Activated CD8-positive, alpha-beta memory T cell treated with anti-CD3 and anti-CD28 coated beads for 36 hours (primary cell): ENCODE measurements around the gene ADGRG4. TPM values are rescaled to one million over a fixed set of nuclear protein-coding genes. Genes with fewer than 3 reads are reported as not detected.

ENCODE experiments used
- CTCF ChIA-PET: fragments of 350-600 bp; sonication (Branson Sonifier 250); formaldehyde crosslinking; loops from one replicate; lab custom pipeline; 2021; ENCODE audit warnings: antibody characterized with exemption; lab: Charles Lee
- POLR2A ChIA-PET: fragments of 350-600 bp; sonication (Branson Sonifier 250); formaldehyde crosslinking; loops from one replicate; lab custom pipeline; 2021; ENCODE audit warnings: antibody characterized with exemption; lab: Charles Lee
- total RNA-seq, 2 experiments: library from RNA; stranded (reverse); gene quantifications; one replicate each; pipeline ENCODE4 v1.2.3, GENCODE V29; 2021

ADGRG4 gene
- total RNA-seq, 2 experiments from 2014 or later, result not detected

DNA sequence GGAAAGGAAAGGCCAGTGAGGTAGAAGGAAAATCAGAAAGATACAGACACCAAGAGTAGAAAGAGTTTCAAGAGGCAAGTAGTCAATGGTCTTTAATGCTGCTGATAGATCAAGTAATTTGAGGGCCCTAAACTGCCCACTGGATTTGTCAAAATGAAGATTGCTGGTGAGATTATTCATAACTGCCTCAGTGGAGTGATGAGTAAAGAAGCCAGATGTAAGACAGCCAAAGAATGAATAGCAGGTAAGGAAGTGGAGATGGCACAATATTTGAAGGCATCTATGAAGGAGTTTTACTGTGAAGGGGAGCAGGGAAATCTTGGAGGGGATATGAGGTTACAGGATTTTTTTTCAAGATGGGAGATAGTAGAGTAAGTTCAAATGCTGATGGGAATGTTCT, 147.2 kb downstream of the ADGRG4 start:
- ChIA-PET POLR2A (no interaction called here), CTCF (no interaction called here)

DNA sequence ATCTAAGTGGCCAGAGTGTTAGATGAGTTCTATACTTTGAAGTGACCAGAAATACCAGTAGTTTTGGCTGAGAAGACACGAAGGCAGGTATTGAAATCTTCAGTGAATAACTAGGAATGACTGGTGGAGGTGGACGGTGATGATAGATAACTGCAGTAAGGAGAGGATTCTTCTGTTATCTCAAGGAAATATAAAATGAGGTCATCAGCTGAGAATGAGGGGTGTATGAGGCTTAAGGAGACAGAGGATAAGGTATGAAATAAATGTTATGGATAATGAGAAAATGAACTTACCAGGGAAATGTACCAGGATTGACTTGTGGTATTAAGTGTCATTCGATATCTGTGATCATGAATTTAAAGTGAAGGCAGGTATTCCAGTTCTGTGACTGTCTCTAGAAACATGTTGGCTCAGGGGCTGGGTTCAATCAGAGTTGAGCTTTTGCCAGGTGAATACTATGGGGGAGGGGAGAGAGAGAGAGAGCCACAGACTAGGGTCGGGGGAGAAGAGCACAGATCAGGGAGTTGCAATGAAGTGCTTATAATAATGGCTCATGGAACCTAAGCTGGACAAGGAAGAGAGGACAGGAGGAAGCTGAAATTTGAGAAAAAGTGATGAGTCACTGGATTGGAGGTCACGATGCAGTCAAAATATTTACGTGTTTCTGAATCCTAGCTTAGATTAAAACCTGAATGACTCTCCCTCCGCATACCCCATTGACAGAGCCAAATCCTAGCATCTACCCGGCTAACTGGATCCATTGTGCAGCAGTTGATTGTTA, 149.5 kb downstream of the ADGRG4 start:
- POLR2A ChIA-PET, result no interaction called here
- CTCF ChIA-PET, result no interaction called here

DNA sequence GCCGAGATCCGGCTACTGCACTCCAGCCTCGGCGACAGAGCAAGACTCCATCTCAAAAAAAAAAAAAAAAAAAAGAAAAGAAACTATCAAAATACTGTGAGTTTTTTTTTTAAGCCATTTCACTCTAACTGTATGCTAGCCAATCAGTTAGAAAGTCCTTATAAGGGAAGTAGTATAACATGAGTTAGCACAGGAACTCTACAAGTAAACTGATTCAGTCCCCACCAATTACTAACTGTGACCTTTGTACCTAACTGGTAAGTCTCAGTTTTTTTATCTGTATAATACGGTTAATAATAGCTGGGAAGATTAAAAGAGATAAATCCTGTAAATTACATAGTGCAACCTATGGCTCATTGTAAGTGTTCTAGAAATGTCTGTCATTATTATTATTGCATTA, 151.9 kb downstream of the ADGRG4 start:
- POLR2A ChIA-PET, result no interaction called here
- CTCF ChIA-PET, result no interaction called here

DNA sequence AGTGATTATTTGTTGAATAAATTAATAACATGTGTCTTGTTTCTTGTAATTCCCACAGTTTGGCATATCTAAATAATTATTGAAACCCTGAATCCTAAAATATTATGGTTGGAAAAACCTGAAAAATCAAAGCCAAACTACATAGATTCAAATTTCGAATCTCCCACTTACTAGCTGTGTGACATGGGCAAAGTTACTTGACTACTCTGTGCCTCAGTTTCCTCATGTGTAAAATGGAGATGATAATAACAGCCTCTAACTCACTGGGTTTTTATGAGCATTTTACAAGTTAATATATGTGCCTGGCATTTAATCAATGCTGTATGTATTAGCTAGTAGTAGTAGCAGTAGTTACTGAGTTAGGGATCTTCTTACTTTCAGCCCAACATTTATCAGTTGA, 152.4 kb downstream of the ADGRG4 start:
- CTCF ChIA-PET, result no interaction called here

DNA sequence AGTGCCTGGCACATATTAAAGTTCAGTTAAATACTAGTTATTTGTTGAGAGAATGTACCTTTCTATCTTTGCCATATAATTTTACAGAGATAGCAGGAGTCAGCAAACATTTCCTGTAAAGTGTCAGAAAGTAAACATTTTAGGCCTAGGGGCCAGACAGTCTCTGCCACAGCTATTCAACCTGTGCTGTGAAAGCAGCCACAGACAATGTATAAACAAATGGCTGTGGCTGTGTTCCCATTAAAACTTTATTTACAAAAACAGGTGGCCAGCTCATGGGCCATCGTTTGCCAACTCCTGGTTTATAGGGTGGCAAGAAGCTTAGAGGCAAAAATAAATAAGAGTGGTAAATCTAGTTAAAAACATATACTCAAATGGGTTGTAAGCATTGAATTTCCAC, 153.0 kb downstream of the ADGRG4 start:
- POLR2A ChIA-PET, result no interaction called here

More for the DNA sequence above, 152.4 kb downstream of the ADGRG4 start:
- POLR2A ChIA-PET, result no interaction called here

DNA sequence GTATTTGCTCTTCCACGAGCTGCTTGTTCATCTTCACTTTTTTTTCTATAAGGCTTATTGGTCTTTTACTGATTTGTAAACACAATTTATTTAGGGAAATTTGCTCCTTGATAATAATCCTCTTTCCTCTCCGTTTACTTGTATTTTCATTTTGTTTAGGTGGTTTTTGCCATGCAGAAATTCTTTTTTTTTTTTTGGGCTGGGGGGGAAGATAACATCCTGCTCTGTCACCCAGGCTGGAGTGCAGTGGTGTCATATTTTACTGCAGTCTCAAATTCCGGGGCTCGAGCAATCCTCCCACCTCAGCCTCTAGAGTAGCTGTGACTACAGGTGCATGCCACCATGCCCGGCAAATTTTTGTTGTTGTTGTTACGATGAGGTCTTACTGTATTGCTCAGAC, 155.4 kb downstream of the ADGRG4 start:
- POLR2A ChIA-PET, result no interaction called here
- CTCF ChIA-PET, result no interaction called here

More for the DNA sequence above, 153.0 kb downstream of the ADGRG4 start:
- CTCF ChIA-PET, result no interaction called here

DNA sequence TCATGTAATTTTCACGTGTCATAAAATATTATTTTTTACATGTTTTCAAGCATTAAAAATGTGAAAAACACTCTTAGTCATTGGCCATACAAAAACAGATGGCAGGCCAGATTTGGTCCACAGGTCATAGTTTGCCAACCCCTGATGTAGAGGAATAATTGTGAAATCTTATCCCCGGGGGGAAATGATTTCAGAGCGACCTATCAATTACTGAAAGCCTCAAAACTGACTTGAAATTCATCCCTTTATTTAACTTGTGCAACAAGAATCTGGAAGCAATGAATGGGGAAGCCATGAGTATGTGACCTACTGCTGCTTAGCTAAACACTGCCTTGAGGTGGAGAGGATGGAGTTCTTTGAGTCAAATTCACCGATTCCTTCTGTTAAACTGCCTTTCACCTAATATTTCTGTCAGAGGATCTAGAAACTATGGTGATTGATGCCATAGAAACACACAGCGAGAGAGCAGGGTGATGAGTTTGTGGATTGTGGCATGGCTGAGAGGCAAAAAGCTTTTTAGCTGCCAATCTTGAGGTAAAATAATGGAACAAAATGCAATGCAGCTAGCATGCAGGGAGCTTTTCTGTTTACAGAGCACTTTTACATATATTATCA, 156.6 kb downstream of the ADGRG4 start:
- POLR2A ChIA-PET, result no interaction called here

DNA sequence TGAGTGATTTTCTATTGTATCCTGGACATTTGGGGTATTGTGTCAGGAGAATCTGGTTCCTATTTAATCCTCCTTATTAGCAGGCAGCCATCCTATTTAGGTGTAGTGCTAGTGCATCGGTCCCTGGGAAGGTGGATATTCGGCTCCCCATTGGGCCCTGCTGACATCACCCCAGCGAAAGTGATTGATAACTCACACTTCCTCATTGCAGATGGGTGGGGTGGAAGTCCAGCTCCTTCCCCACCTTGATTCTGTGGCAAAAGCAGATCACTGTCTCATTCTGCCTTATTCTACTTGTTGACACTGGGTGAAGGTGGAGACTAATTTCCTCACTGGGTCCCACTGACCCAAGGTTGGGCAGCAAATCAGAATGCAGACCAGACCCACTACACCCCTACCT, 163.8 kb downstream of the ADGRG4 start:
- ChIA-PET CTCF (no interaction called here), POLR2A (no interaction called here)

More for the DNA sequence above, 156.6 kb downstream of the ADGRG4 start:
- CTCF ChIA-PET, result no interaction called here

Other genes with a start within 250 kb of the ADGRG4 start
- gene FHL1, start 153.4 kb upstream of the ADGRG4 start, total RNA-seq, result 10 to 100 TPM; 17.8 to 18.2 TPM
- gene MAP7D3, start 49.6 kb upstream of the ADGRG4 start, total RNA-seq, result 10 to 100 TPM; 19.5 to 21.6 TPM
- gene BRS3, start 187.0 kb downstream of the ADGRG4 start, total RNA-seq, result not detected
- gene HTATSF1, start 196.6 kb downstream of the ADGRG4 start, total RNA-seq, result 10 to 100 TPM; 43.6 to 44.5 TPM
- not detected for gene VGLL1, start 231.3 kb downstream of the ADGRG4 start, total RNA-seq